Tibial nerve (tissue), 4 donors: ENCODE results near the gene ZNF423.

Source experiments
- EP300 ChIP-seq, 2 donors: sonication (generic); formaldehyde crosslinking; IDR thresholded peaks; one replicate each; pipeline ENCODE4 v1.6.1; 2017; ENCODE audit warnings: antibody characterized with exemption in 2 of 2, mild to moderate bottlenecking in 1 of 2
- POLR2A ChIP-seq, 2 donors: fragments of 450-650 bp; IDR thresholded peaks; one replicate each; pipeline ENCODE4 v1.6.1; 2017; ENCODE audit warnings: antibody characterized with exemption in 2 of 2, mild to moderate bottlenecking in 2 of 2, moderate library complexity in 2 of 2
- TF ChIP-seq, protein P1 (sequence below), 5 experiments: fragments of 200-600 bp in 3 of 5; fragments of 450-650 bp in 2 of 5; sonication (generic) in 3 of 5; IDR thresholded peaks; one replicate each; pipeline ENCODE4 v1.5.1; 2016 to 2019; ENCODE audit warnings: antibody characterized with exemption in 5 of 5, mild to moderate bottlenecking in 3 of 5, moderate library complexity in 2 of 5

DNA sequence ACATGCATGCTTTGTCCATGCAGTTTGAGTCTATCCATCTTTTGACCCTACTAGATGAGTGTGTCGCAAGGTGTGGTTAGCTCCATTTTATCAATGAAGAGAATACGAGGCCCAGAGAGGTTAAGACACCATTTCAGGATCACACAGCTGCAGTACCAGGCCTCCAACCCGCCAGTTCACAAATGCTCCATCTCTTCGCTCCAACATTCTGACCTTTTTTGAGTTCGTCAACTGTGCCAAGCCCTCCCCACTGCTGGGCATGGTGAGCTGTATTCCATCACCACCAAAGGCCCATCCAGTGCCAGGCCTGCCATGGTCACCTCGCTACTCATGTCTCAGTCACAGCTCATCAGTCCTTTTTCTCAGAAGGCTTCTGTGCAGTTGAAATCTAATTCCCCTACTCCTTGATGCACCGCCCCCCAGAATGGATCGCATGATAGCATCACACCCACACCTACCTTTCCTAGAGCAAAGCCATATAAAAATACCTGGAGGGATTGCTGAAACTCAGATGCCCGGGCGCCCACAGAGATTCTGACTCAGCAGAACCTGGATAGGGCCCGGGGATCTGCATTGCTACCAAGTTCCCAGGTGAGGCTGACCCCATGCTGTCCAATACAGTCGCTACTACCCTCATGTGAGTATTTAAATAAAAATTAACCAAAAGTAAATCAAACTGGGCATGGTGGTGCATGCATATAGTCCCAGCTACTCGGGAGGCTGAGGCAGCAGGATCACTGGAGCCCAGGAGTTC is 38.0 kb downstream of the ZNF423 start:
- TF ChIP-seq, protein P1, sequence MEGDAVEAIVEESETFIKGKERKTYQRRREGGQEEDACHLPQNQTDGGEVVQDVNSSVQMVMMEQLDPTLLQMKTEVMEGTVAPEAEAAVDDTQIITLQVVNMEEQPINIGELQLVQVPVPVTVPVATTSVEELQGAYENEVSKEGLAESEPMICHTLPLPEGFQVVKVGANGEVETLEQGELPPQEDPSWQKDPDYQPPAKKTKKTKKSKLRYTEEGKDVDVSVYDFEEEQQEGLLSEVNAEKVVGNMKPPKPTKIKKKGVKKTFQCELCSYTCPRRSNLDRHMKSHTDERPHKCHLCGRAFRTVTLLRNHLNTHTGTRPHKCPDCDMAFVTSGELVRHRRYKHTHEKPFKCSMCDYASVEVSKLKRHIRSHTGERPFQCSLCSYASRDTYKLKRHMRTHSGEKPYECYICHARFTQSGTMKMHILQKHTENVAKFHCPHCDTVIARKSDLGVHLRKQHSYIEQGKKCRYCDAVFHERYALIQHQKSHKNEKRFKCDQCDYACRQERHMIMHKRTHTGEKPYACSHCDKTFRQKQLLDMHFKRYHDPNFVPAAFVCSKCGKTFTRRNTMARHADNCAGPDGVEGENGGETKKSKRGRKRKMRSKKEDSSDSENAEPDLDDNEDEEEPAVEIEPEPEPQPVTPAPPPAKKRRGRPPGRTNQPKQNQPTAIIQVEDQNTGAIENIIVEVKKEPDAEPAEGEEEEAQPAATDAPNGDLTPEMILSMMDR (IDR thresholded peaks at IDR 0.05) = no peak
- TF ChIP-seq POLR2A (IDR thresholded peaks at IDR 0.05) = no peak
- TF ChIP-seq EP300 (IDR thresholded peaks at IDR 0.05) = no peak
